Measurements from ENCODE around the gene LARP4B.

LARP4B gene

GRCh38 chr10:921471-922414 is 9.8 kb downstream of the LARP4B start:
- ChIA-PET POLR2A (no interaction called here), CTCF (no interaction called here)
- no peak for TF ChIP-seq CTCF (IDR thresholded peaks at IDR 0.05; ENCODE audit: control extremely low read depth, extremely low read depth, low read depth, missing control alignments)
- DNase-seq (ENCODE audit: extremely low spot score), result no peak

- POLR2A ChIA-PET, result no interaction called here
- TF ChIP-seq CTCF (IDR thresholded peaks at IDR 0.05; ENCODE audit: control extremely low read depth, extremely low read depth, low read depth, missing control alignments), result no peak
- CTCF ChIA-PET, result no interaction called here
- no peak for DNase-seq (ENCODE audit: extremely low spot score)
Measured at GRCh38 chr10:920450-920849, 11.1 kb downstream of the LARP4B start.

- TF ChIP-seq CTCF (IDR thresholded peaks at IDR 0.05; ENCODE audit: control extremely low read depth, extremely low read depth, low read depth, missing control alignments), result no peak
- no peak for DNase-seq (ENCODE audit: extremely low spot score)
- POLR2A ChIA-PET, result no interaction called here
- CTCF ChIA-PET, result interaction anchor here (1.1 kb wide), 1 partner anchor 80 kb away, joined by 3 read pairs; no protein-coding TSS in a partner anchor
Measured at GRCh38 chr10:919481-919880, 12.0 kb downstream of the LARP4B start.

- CTCF ChIA-PET, result no interaction called here
- DNase-seq (ENCODE audit: extremely low spot score), result no peak
- POLR2A ChIA-PET, result no interaction called here
- no peak for TF ChIP-seq CTCF (IDR thresholded peaks at IDR 0.05; ENCODE audit: control extremely low read depth, extremely low read depth, low read depth, missing control alignments)
Measured at GRCh38 chr10:917999-918398, 13.5 kb downstream of the LARP4B start.

GRCh38 chr10:917416-917720 is 14.1 kb downstream of the LARP4B start:
- no peak for TF ChIP-seq CTCF (IDR thresholded peaks at IDR 0.05; ENCODE audit: control extremely low read depth, extremely low read depth, low read depth, missing control alignments)
- no peak for DNase-seq (ENCODE audit: extremely low spot score)
- ChIA-PET POLR2A (no interaction called here), CTCF (no interaction called here)

GRCh38 chr10:916716-917415 is 14.6 kb downstream of the LARP4B start:
- ChIA-PET POLR2A (no interaction called here), CTCF (no interaction called here)
- no peak for TF ChIP-seq CTCF (IDR thresholded peaks at IDR 0.05; ENCODE audit: control extremely low read depth, extremely low read depth, low read depth, missing control alignments)
- DNase-seq (ENCODE audit: extremely low spot score), result no peak
